ENCODE measurements around the gene MSS51. TPM values are rescaled to one million over a fixed set of nuclear protein-coding genes. Genes with fewer than 3 reads are reported as not detected.

The MSS51 gene
- total RNA-seq, 2 donors from 2014 or later = 3.9 to 4.0 TPM

GRCh38 chr10:73414230-73414945 lies 19.0 kb downstream of the MSS51 start:
- H3K4me1 ChIP-seq (ENCODE audit: control insufficient read depth, insufficient read depth, low read length) = no peaks in the 10 kb centered on the region
- H3K27ac ChIP-seq (ENCODE audit: low read depth, low read length) = peak overlapping the region; percentile 16
- no peaks in the 10 kb centered on the region for H3K27me3 ChIP-seq (ENCODE audit: control insufficient read depth, insufficient read depth, low read length, poor library complexity, severe bottlenecking)
- Mint-ChIP-seq H3K27me3 (ENCODE audit: insufficient read depth) (no peaks in the 10 kb centered on the region), H3K36me3 (ENCODE audit: low read depth) (peaks cover 13% of the 10 kb centered on the region), H3K4me1 (peaks cover 18% of the 10 kb centered on the region), H3K27ac (peak overlapping the region; percentile 95), H3K4me3 (peak overlapping the region; percentile 78), H3K9me3 (no peaks in the 10 kb centered on the region)
- no peak for TF ChIP-seq CTCF (conservative IDR thresholded peaks at IDR 0.05)
- peak overlapping the region; percentile 77 for H3K9ac ChIP-seq (ENCODE audit: extremely low read depth, low read length, poor library complexity, severe bottlenecking)
- peaks cover 4% of the 10 kb centered on the region for H3K36me3 ChIP-seq (ENCODE audit: control insufficient read depth, insufficient read depth, low read length)
- peak overlapping the region; percentile 83 for H3K4me3 ChIP-seq (ENCODE audit: low read length)
- 20 to 31% methylated on average over 9 to 17 of the region's 17 CpGs for WGBS, 2 experiments (ENCODE audit: insufficient coverage in 1 of 2, insufficient read length in 1 of 2)
- DNase-seq = no peak
- H3K9me3 ChIP-seq (ENCODE audit: control insufficient read depth, low read length) = no peaks in the 10 kb centered on the region

GRCh38 chr10:73413528-73414229 lies 19.7 kb downstream of the MSS51 start, which contains the start of gene ANXA7:
Gene ANXA7 (minus strand): TSS chr10:73414058. CDS start chr10:73400856, 13,202 bp downstream.
- H3K4me3 ChIP-seq (ENCODE audit: low read length) = peak within 1 kb of the TSS; percentile 83
- H3K4me1 ChIP-seq (ENCODE audit: control insufficient read depth, insufficient read depth, low read length) = no peaks in the 10 kb centered on the region
- H3K27me3 Mint-ChIP-seq (ENCODE audit: insufficient read depth) = no peaks in the 10 kb centered on the region
- peaks cover 25% of the 10 kb centered on the region for H3K4me1 Mint-ChIP-seq
- H3K36me3 Mint-ChIP-seq (ENCODE audit: low read depth) = peaks cover 13% of the 10 kb centered on the region
- no peaks in the 10 kb centered on the region for H3K27me3 ChIP-seq (ENCODE audit: control insufficient read depth, insufficient read depth, low read length, poor library complexity, severe bottlenecking)
- TF ChIP-seq CTCF (conservative IDR thresholded peaks at IDR 0.05) = peak; percentile 59
- no peaks in the 10 kb centered on the region for H3K9me3 ChIP-seq (ENCODE audit: control insufficient read depth, low read length)
- 0% methylated on average over 19 to 62 of the region's 62 CpGs for WGBS, 2 experiments (ENCODE audit: insufficient coverage in 1 of 2, insufficient read length in 1 of 2)
- H3K27ac Mint-ChIP-seq = peak within 1 kb of the TSS; percentile 95
- peak within 1 kb of the TSS; percentile 62 for H3K27ac ChIP-seq (ENCODE audit: low read depth, low read length)
- no peaks in the 10 kb centered on the region for H3K9me3 Mint-ChIP-seq
- peak; percentile 99 for DNase-seq
- peak within 1 kb of the TSS; percentile 77 for H3K9ac ChIP-seq (ENCODE audit: extremely low read depth, low read length, poor library complexity, severe bottlenecking)
- H3K4me3 Mint-ChIP-seq = peak within 1 kb of the TSS; percentile 78
- peaks cover 4% of the 10 kb centered on the region for H3K36me3 ChIP-seq (ENCODE audit: control insufficient read depth, insufficient read depth, low read length)

GRCh38 chr10:73413108-73413527 lies 20.2 kb downstream of the MSS51 start:
- Mint-ChIP-seq H3K27me3 (ENCODE audit: insufficient read depth) (no peaks in the 10 kb centered on the region), H3K4me1 (peaks cover 22% of the 10 kb centered on the region), H3K9me3 (no peaks in the 10 kb centered on the region), H3K4me3 (peak overlapping the region; percentile 78), H3K27ac (peak overlapping the region; percentile 75), H3K36me3 (ENCODE audit: low read depth) (peaks cover 13% of the 10 kb centered on the region)
- no peak for TF ChIP-seq CTCF (conservative IDR thresholded peaks at IDR 0.05)
- peak overlapping the region; percentile 83 for H3K4me3 ChIP-seq (ENCODE audit: low read length)
- no peaks in the 10 kb centered on the region for H3K9me3 ChIP-seq (ENCODE audit: control insufficient read depth, low read length)
- H3K9ac ChIP-seq (ENCODE audit: extremely low read depth, low read length, poor library complexity, severe bottlenecking) = peak overlapping the region; percentile 77
- DNase-seq = peak; percentile 75
- H3K36me3 ChIP-seq (ENCODE audit: control insufficient read depth, insufficient read depth, low read length) = peaks cover 4% of the 10 kb centered on the region
- WGBS, 2 experiments (ENCODE audit: insufficient coverage in 1 of 2, insufficient read length in 1 of 2) = 5 to 8% methylated on average over 9 of the region's 9 CpGs
- H3K4me1 ChIP-seq (ENCODE audit: control insufficient read depth, insufficient read depth, low read length) = no peaks in the 10 kb centered on the region
- H3K27ac ChIP-seq (ENCODE audit: low read depth, low read length) = peak overlapping the region; percentile 62
- H3K27me3 ChIP-seq (ENCODE audit: control insufficient read depth, insufficient read depth, low read length, poor library complexity, severe bottlenecking) = no peaks in the 10 kb centered on the region

All from endodermal cell (in vitro differentiated cells).